IMR-90 (cell line): ENCODE measurements around the gene ALDOB. TPM values are rescaled to one million over a fixed set of nuclear protein-coding genes. Genes with fewer than 3 reads are reported as not detected.

Source experiments
- ATAC-seq: fragments of 200-7000 bp; cut with Tn5 transposase; 2 replicates; pipeline ENCODE4 v1.9.1; 2020; ENCODE audit warnings: low read depth, mild to moderate bottlenecking, moderate library complexity
- BruUV-seq: library from RNA; stranded (reverse); fragments of 400-500 nt; replicated peaks from 2 replicates; lab custom pipeline; 2021; lab: Mats Ljungman, UMichigan
- CTCF ChIA-PET: fragments of 300-600 bp; formaldehyde crosslinking; extraction: SDS; loops from one replicate; lab custom pipeline; 2021; ENCODE audit warnings: antibody characterized with exemption; lab: Yijun Ruan, JAX
- POLR2A ChIA-PET: fragments of 300-600 bp; sonication (Branson Sonifier 250); formaldehyde crosslinking; loops from one replicate; lab custom pipeline; 2022; ENCODE audit warnings: antibody characterized with exemption; ENCODE audit not compliant: unreplicated experiment; lab: Charles Lee
- DNase-seq: peaks from one replicate; pipeline ENCODE4 v3.0.0; 2013
- H2AFZ ChIP-seq: replicated peaks from 2 replicates; pipeline ENCODE3; 2013; ENCODE audit warnings: low read length, mild to moderate bottlenecking; ENCODE audit not compliant: poor library complexity
- H2AK5ac ChIP-seq: 2 replicates; pipeline ENCODE4 v1.6.1; 2013; ENCODE audit warnings: low read depth, low read length, inconsistent platforms
- H2AK9ac ChIP-seq: replicated peaks from 2 replicates; pipeline ENCODE3; 2013; ENCODE audit warnings: mild to moderate bottlenecking, low read depth, low read length, moderate library complexity; ENCODE audit not compliant: poor library complexity
- H2BK120ac ChIP-seq: 2 replicates; pipeline ENCODE4 v1.6.1; 2013; ENCODE audit warnings: low read depth, low read length, inconsistent platforms
- H2BK15ac ChIP-seq: 3 replicates; pipeline ENCODE4 v1.6.1; 2013; ENCODE audit warnings: low read depth, low read length, inconsistent platforms
- H2BK20ac ChIP-seq: 2 replicates; pipeline ENCODE4 v1.6.1; 2013; ENCODE audit warnings: low read depth, mild to moderate bottlenecking, inconsistent platforms, low read length, moderate library complexity
- H2BK5ac ChIP-seq: 2 replicates; pipeline ENCODE4 v1.6.1; 2013; ENCODE audit warnings: mild to moderate bottlenecking, low read depth, low read length, inconsistent platforms; ENCODE audit not compliant: poor library complexity, severe bottlenecking
- H3K14ac ChIP-seq: replicated peaks from 2 replicates; pipeline ENCODE4 v1.6.1; 2013; ENCODE audit warnings: low read depth, low read length, inconsistent platforms
- H3K18ac ChIP-seq: 2 replicates; pipeline ENCODE4 v1.6.1; 2013; ENCODE audit warnings: low read depth, low read length, control low read depth
- H3K23ac ChIP-seq: 2 replicates; pipeline ENCODE4 v1.6.1; 2013; ENCODE audit warnings: low read depth, low read length, inconsistent platforms
- H3K27ac ChIP-seq: 2 replicates; pipeline ENCODE4 v1.5.1; 2013; ENCODE audit warnings: mild to moderate bottlenecking, control low read depth, low read length; ENCODE audit not compliant: insufficient read depth
- H3K27me3 ChIP-seq: 2 replicates; pipeline ENCODE4 v1.6.1; 2013; ENCODE audit warnings: low read length; ENCODE audit not compliant: control insufficient read depth, insufficient read depth
- H3K36me3 ChIP-seq: 2 replicates; pipeline ENCODE4 v1.6.1; 2013; ENCODE audit warnings: low read length, mixed read lengths; ENCODE audit not compliant: control insufficient read depth, insufficient read depth
- H3K4ac ChIP-seq: 2 replicates; pipeline ENCODE4 v1.6.1; 2013; ENCODE audit warnings: low read depth, low read length, inconsistent platforms
- H3K4me1 ChIP-seq: 2 replicates; pipeline ENCODE4 v1.6.1; 2013; ENCODE audit warnings: low read length, mixed read lengths; ENCODE audit not compliant: control insufficient read depth, insufficient read depth
- H3K4me2 ChIP-seq: 2 replicates; pipeline ENCODE4 v1.6.1; 2013; ENCODE audit warnings: low read depth, mild to moderate bottlenecking, control low read depth, low read length, moderate library complexity
- H3K4me3 ChIP-seq: 2 replicates; pipeline ENCODE4 v1.5.1; 2013; ENCODE audit warnings: low read depth, mild to moderate bottlenecking, control low read depth, low read length, moderate library complexity; ENCODE audit not compliant: insufficient read depth
- H3K56ac ChIP-seq: 2 replicates; pipeline ENCODE4 v1.6.1; 2013; ENCODE audit warnings: low read length, inconsistent platforms; ENCODE audit not compliant: insufficient read depth; ENCODE audit errors: extremely low read depth
- H3K79me1 ChIP-seq, 2 experiments: 2 replicates each; pipeline ENCODE4 v1.6.1; 2013; ENCODE audit warnings: low read length in 2 of 2, inconsistent platforms in 1 of 2, low read depth in 1 of 2
- H3K9ac ChIP-seq: 2 replicates; pipeline ENCODE4 v1.6.1; 2013; ENCODE audit warnings: low read depth, low read length, control low read depth
- H3K9me1 ChIP-seq: 2 replicates; pipeline ENCODE4 v1.6.1; 2013; ENCODE audit warnings: low read length, inconsistent platforms; ENCODE audit not compliant: insufficient read depth
- H3K9me3 ChIP-seq: 2 replicates; pipeline ENCODE4 v1.6.1; 2013; ENCODE audit warnings: low read length; ENCODE audit not compliant: control insufficient read depth, insufficient read depth
- H4K20me1 ChIP-seq: 2 replicates; pipeline ENCODE4 v1.6.1; 2013; ENCODE audit warnings: low read length, inconsistent platforms; ENCODE audit not compliant: insufficient read depth
- H4K5ac ChIP-seq: 2 replicates; pipeline ENCODE4 v1.6.1; 2013; ENCODE audit warnings: mild to moderate bottlenecking, low read depth, low read length, control low read depth
- H4K8ac ChIP-seq, 2 experiments: 2 replicates each; pipeline ENCODE4 v1.6.1; 2013; ENCODE audit warnings: low read depth in 2 of 2, low read length in 2 of 2, control low read depth in 1 of 2, inconsistent platforms in 1 of 2
- H4K91ac ChIP-seq: 2 replicates; pipeline ENCODE4 v1.6.1; 2013; ENCODE audit warnings: low read depth, low read length, inconsistent platforms; ENCODE audit not compliant: insufficient read depth
- BHLHE40 ChIP-seq: fragments of 150-350 bp; IDR thresholded peaks from 2 replicates; pipeline ENCODE4 v1.6.1; 2016; ENCODE audit warnings: mild to moderate bottlenecking, low read depth, low read length
- CEBPB ChIP-seq: IDR thresholded peaks from 2 replicates; pipeline ENCODE4 v1.6.1; 2012; ENCODE audit warnings: low read depth, low read length, improper control_type of control experiment
- CHD1 ChIP-seq: IDR thresholded peaks from 2 replicates; pipeline ENCODE4 v1.6.1; 2012; ENCODE audit warnings: low read depth, low read length, improper control_type of control experiment
- FOS ChIP-seq: fragments of 150-350 bp; IDR thresholded peaks from 2 replicates; pipeline ENCODE4 v1.6.1; 2016; ENCODE audit warnings: low read depth, low read length
- MAFK ChIP-seq: IDR thresholded peaks from 2 replicates; pipeline ENCODE4 v1.6.1; 2012; ENCODE audit warnings: low read depth, low read length, improper control_type of control experiment
- MAZ ChIP-seq: IDR thresholded peaks from 2 replicates; pipeline ENCODE4 v1.6.1; 2012; ENCODE audit warnings: low read depth, mild to moderate bottlenecking, low read length, improper control_type of control experiment, moderate library complexity, borderline replicate concordance
- MXI1 ChIP-seq: IDR thresholded peaks from 2 replicates; pipeline ENCODE4 v1.6.1; 2012; ENCODE audit warnings: low read depth, mild to moderate bottlenecking, low read length, moderate library complexity, borderline replicate concordance
- NFE2L2 ChIP-seq: fragments of 150-350 bp; IDR thresholded peaks from 2 replicates; pipeline ENCODE4 v1.6.1; 2016; ENCODE audit warnings: low read depth, mild to moderate bottlenecking, low read length
- POLR2A ChIP-seq: IDR thresholded peaks from 2 replicates; pipeline ENCODE4 v1.6.1; 2012; ENCODE audit warnings: mild to moderate bottlenecking, low read depth, low read length
- RAD21 ChIP-seq: IDR thresholded peaks from 2 replicates; pipeline ENCODE4 v1.6.1; 2012; ENCODE audit warnings: low read length, improper control_type of control experiment
- RCOR1 ChIP-seq: IDR thresholded peaks from 2 replicates; pipeline ENCODE4 v1.6.1; 2012; ENCODE audit warnings: mild to moderate bottlenecking, low read length, improper control_type of control experiment; ENCODE audit not compliant: insufficient replicate concordance
- RFX5 ChIP-seq: IDR thresholded peaks from 2 replicates; pipeline ENCODE4 v1.8.0; 2012; ENCODE audit warnings: low read depth, mild to moderate bottlenecking, low read length, moderate library complexity
- SMC3 ChIP-seq: fragments of 150-350 bp; IDR thresholded peaks from 2 replicates; pipeline ENCODE4 v1.6.1; 2016; ENCODE audit warnings: low read depth, mild to moderate bottlenecking, antibody characterized with exemption, low read length, moderate library complexity
- WGBS, 2 experiments: methylation state at CpG; one replicate each; pipeline versions ENCODE4 v1.1.5 to v1.1.7; 2013; ENCODE audit warnings: missing lambda C conversion rate in 2 of 2; ENCODE audit not compliant: insufficient read length in 1 of 2; ENCODE audit errors: extremely low coverage in 2 of 2; 5-methylcytosine and 5-hydroxymethylcytosine counted together
- dilution Hi-C: fragments of 300-500 bp; cut with HindIII; formaldehyde crosslinking; loops from one replicate; pipeline ENCODE4 v1.14.3; 2018; ENCODE audit warnings: low sequenced_read_pairs; ENCODE audit not compliant: unreplicated experiment
- in situ Hi-C: fragments of 300-500 bp; cut with MboI; formaldehyde crosslinking; loops from 3 replicates; pipeline ENCODE4 v1.14.3; 2019; ENCODE audit warnings: low sequenced_read_pairs, inconsistent platforms, mixed read lengths
- intact Hi-C: fragments of 100-400 bp; cut with micrococcal nuclease; formaldehyde crosslinking; loops from 2 replicates; pipeline ENCODE4 v1.10.0; 2022
- polyA plus RNA-seq, 3 experiments: library from polyadenylated mRNA; depleted of rRNA; stranded (reverse); fragments of >200 nt; gene quantifications; 2 replicates each; pipeline ENCODE4 v1.2.3, GENCODE V29; 2012; ENCODE audit warnings: low replicate concordance in 1 of 3
- total RNA-seq: library from RNA; depleted of rRNA; stranded (reverse); fragments of >200 nt; gene quantifications from 2 replicates; pipeline ENCODE4 v1.2.3, GENCODE V29; 2012
- TF ChIP-seq, protein P1 (sequence below): fragments of 150-350 bp; IDR thresholded peaks from 2 replicates; pipeline ENCODE4 v1.6.1; 2017; ENCODE audit warnings: mild to moderate bottlenecking, antibody characterized with exemption, low read length, low read depth
- TF ChIP-seq, protein P2 (sequence below): fragments of 150-350 bp; IDR thresholded peaks from 2 replicates; pipeline ENCODE4 v1.6.1; 2016; ENCODE audit warnings: low read depth, mild to moderate bottlenecking, low read length, moderate library complexity, borderline replicate concordance
- TF ChIP-seq, protein P3 (sequence below): conservative IDR thresholded peaks from 2 replicates; pipeline ENCODE4 v1.5.1; 2012; ENCODE audit warnings: mild to moderate bottlenecking, low read depth, low read length, improper control_type of control experiment

The ALDOB gene
- total and polyA plus RNA-seq, 2 of the 4 experiments (the other 2 are of a cell fraction), result not detected

DNA sequence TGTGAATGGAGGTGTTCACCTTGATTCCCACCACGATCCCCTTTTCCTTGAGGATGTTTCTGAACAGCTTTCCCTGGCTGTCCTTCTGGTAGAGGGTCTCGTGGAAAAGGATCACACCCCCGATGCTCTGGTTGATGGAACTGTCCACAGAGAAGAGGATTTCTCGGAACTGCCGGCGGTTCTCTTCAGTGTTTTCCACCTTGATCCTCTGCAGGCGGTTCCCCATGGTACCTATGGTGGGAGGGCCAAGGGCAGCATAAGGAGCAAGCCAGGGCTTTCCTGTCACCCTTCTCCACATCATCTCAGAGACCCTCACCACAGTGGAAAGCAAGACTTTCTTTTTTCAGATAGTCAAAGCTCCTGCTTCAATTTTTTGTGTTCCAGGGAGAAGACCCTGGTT is 5.8 kb downstream of the ALDOB start:
- Histone ChIP-seq H3K4me3 (no peak overlapping the region), H3K18ac (no peak overlapping the region), H2BK120ac (no peak overlapping the region), H2BK15ac (no peak overlapping the region), H4K8ac (no peak overlapping the region), H3K9me3 (no peaks in the 10 kb centered on the region), H3K4ac (no peak overlapping the region), H3K4me2 (no peak overlapping the region), H3K79me1 (no peaks in the 10 kb centered on the region), H4K5ac (no peak overlapping the region), H2AFZ (no peak overlapping the region), H3K27me3 (no peaks in the 10 kb centered on the region; the same call in none of the 2 replicates), H3K56ac (no peak overlapping the region), H2BK5ac (no peak overlapping the region), H3K36me3 (no peaks in the 10 kb centered on the region), H2AK5ac (no peak overlapping the region), H3K14ac (no peak overlapping the region), H3K9ac (no peak overlapping the region), H2AK9ac (no peak overlapping the region), H3K4me1 (no peaks in the 10 kb centered on the region), H3K27ac (no peak overlapping the region), H4K20me1 (no peaks in the 10 kb centered on the region), H3K23ac (no peak overlapping the region), H2BK20ac (no peak overlapping the region), H3K9me1 (no peaks in the 10 kb centered on the region), H4K91ac (no peak overlapping the region)
- dilution Hi-C loops, result no loop called here
- ATAC-seq (no peak), DNase-seq (no peak)
- in situ Hi-C loops, result no loop called here
- intact Hi-C loops, result no loop called here
- no CpG with 5 or more reads among the region's 7 CpGs for WGBS, 2 experiments
- BruUV-seq, result no TSS peak
- POLR2A ChIA-PET, result no interaction called here
- TF ChIP-seq MAZ (no peak), CHD1 (no peak), MXI1 (no peak), RFX5 (no peak), MAFK (no peak), CEBPB (no peak), SMC3 (no peak), RAD21 (no peak), POLR2A (no peak), FOS (no peak), RCOR1 (no peak), BHLHE40 (no peak), NFE2L2 (no peak)
- TF ChIP-seq, protein P1, sequence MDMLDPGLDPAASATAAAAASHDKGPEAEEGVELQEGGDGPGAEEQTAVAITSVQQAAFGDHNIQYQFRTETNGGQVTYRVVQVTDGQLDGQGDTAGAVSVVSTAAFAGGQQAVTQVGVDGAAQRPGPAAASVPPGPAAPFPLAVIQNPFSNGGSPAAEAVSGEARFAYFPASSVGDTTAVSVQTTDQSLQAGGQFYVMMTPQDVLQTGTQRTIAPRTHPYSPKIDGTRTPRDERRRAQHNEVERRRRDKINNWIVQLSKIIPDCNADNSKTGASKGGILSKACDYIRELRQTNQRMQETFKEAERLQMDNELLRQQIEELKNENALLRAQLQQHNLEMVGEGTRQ, result no peak
- TF ChIP-seq, protein P2, sequence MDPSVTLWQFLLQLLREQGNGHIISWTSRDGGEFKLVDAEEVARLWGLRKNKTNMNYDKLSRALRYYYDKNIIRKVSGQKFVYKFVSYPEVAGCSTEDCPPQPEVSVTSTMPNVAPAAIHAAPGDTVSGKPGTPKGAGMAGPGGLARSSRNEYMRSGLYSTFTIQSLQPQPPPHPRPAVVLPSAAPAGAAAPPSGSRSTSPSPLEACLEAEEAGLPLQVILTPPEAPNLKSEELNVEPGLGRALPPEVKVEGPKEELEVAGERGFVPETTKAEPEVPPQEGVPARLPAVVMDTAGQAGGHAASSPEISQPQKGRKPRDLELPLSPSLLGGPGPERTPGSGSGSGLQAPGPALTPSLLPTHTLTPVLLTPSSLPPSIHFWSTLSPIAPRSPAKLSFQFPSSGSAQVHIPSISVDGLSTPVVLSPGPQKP, result no peak
- TF ChIP-seq, protein P3, sequence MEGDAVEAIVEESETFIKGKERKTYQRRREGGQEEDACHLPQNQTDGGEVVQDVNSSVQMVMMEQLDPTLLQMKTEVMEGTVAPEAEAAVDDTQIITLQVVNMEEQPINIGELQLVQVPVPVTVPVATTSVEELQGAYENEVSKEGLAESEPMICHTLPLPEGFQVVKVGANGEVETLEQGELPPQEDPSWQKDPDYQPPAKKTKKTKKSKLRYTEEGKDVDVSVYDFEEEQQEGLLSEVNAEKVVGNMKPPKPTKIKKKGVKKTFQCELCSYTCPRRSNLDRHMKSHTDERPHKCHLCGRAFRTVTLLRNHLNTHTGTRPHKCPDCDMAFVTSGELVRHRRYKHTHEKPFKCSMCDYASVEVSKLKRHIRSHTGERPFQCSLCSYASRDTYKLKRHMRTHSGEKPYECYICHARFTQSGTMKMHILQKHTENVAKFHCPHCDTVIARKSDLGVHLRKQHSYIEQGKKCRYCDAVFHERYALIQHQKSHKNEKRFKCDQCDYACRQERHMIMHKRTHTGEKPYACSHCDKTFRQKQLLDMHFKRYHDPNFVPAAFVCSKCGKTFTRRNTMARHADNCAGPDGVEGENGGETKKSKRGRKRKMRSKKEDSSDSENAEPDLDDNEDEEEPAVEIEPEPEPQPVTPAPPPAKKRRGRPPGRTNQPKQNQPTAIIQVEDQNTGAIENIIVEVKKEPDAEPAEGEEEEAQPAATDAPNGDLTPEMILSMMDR, result no peak
- CTCF ChIA-PET, result no interaction called here
